ENCODE results near the gene BAAT. TPM values are rescaled to one million over a fixed set of nuclear protein-coding genes. Genes with fewer than 3 reads are reported as not detected.

The BAAT gene
- total and polyA plus RNA-seq, 9 donors = 0.10 to 0.31 (median 0.12) TPM; not detected in 6

- Histone ChIP-seq H3K4me3 (no peak overlapping the region), H3K9me3 (no peaks in the 10 kb centered on the region), H3K36me3 (no peaks in the 10 kb centered on the region), H3K4me1 (ENCODE audit: insufficient read depth) (no peaks in the 10 kb centered on the region), H3K27me3 (no peaks in the 10 kb centered on the region), H3K27ac (no peak overlapping the region)
- intact Hi-C loops (cut with DNase I) = no loop called here
- TF ChIP-seq EP300 (IDR thresholded peaks at IDR 0.05) = no peak
- no peak for TF ChIP-seq POLR2A (IDR thresholded peaks at IDR 0.05)
- TF ChIP-seq CTCF (IDR thresholded peaks at IDR 0.05) = no peak
- DNase-seq = no peak
- 64 to 90% (median 80%) methylated on average over 1 of the region's 1 CpG for WGBS, 3 donors
Measured at GRCh38 chr9:101350285-101350684, 34.5 kb downstream of the BAAT start.

GRCh38 chr9:101342595-101342994 is 42.2 kb downstream of the BAAT start:
- WGBS, 3 donors = 31 to 56% (median 41%) methylated on average over 1 of the region's 1 CpG
- no peaks in the 10 kb centered on the region for H3K4me1 ChIP-seq (ENCODE audit: insufficient read depth)
- no peak overlapping the region for H3K4me3 ChIP-seq
- intact Hi-C loops (cut with DNase I) = no loop called here
- no peaks in the 10 kb centered on the region for H3K27me3 ChIP-seq
- H3K9me3 ChIP-seq = no peaks in the 10 kb centered on the region
- H3K27ac ChIP-seq = no peak overlapping the region
- DNase-seq = no peak
- H3K36me3 ChIP-seq = no peaks in the 10 kb centered on the region
- no peak for TF ChIP-seq POLR2A (IDR thresholded peaks at IDR 0.05)
- TF ChIP-seq CTCF (IDR thresholded peaks at IDR 0.05) = no peak
- TF ChIP-seq EP300 (IDR thresholded peaks at IDR 0.05) = no peak

- no peaks in the 10 kb centered on the region for H3K4me1 ChIP-seq (ENCODE audit: insufficient read depth)
- no peaks in the 10 kb centered on the region for H3K9me3 ChIP-seq
- H3K27ac ChIP-seq = no peak overlapping the region
- TF ChIP-seq EP300 (IDR thresholded peaks at IDR 0.05) (no peak), POLR2A (IDR thresholded peaks at IDR 0.05) (no peak), CTCF (IDR thresholded peaks at IDR 0.05) (no peak)
- no peak for DNase-seq
- intact Hi-C loops (cut with DNase I) = no loop called here
- no peak overlapping the region for H3K4me3 ChIP-seq
- no peaks in the 10 kb centered on the region for H3K27me3 ChIP-seq
- no peaks in the 10 kb centered on the region for H3K36me3 ChIP-seq
Measured at GRCh38 chr9:101341958-101342357, 42.8 kb downstream of the BAAT start.

- Histone ChIP-seq H3K4me3 (no peak overlapping the region), H3K27me3 (no peaks in the 10 kb centered on the region), H3K36me3 (no peaks in the 10 kb centered on the region), H3K9me3 (no peaks in the 10 kb centered on the region), H3K27ac (no peak overlapping the region), H3K4me1 (ENCODE audit: insufficient read depth) (no peaks in the 10 kb centered on the region)
- WGBS, 3 donors = 85 to 95% (median 87%) methylated on average over 2 of the region's 2 CpGs
- TF ChIP-seq EP300 (IDR thresholded peaks at IDR 0.05) (no peak), CTCF (IDR thresholded peaks at IDR 0.05) (no peak), POLR2A (IDR thresholded peaks at IDR 0.05) (no peak)
- intact Hi-C loops (cut with DNase I) = no loop called here
- DNase-seq = no peak
Measured at GRCh38 chr9:101337237-101337636, 47.6 kb downstream of the BAAT start.

- H3K27ac ChIP-seq = no peak overlapping the region
- H3K4me3 ChIP-seq = no peak overlapping the region
- no peak for TF ChIP-seq POLR2A (IDR thresholded peaks at IDR 0.05)
- TF ChIP-seq EP300 (IDR thresholded peaks at IDR 0.05) = no peak
- TF ChIP-seq CTCF (IDR thresholded peaks at IDR 0.05) = no peak
- intact Hi-C loops (cut with DNase I) = no loop called here
- no peak for DNase-seq
- no peaks in the 10 kb centered on the region for H3K27me3 ChIP-seq
- no peaks in the 10 kb centered on the region for H3K9me3 ChIP-seq
- no peaks in the 10 kb centered on the region for H3K36me3 ChIP-seq
- H3K4me1 ChIP-seq (ENCODE audit: insufficient read depth) = no peaks in the 10 kb centered on the region
Measured at GRCh38 chr9:101336091-101336490, 48.7 kb downstream of the BAAT start.

Data from ovary (tissue), 9 donors.